GM19395 (cell line): ENCODE results near the gene HDAC4.

Source experiments
- ATAC-seq: cut with Tn5 transposase; IDR thresholded peaks from one replicate; pipeline ENCODE4 v1.9.1; 2021; ENCODE audit warnings: mild to moderate bottlenecking, moderate library complexity; ENCODE audit not compliant: unreplicated experiment

The HDAC4 gene

DNA sequence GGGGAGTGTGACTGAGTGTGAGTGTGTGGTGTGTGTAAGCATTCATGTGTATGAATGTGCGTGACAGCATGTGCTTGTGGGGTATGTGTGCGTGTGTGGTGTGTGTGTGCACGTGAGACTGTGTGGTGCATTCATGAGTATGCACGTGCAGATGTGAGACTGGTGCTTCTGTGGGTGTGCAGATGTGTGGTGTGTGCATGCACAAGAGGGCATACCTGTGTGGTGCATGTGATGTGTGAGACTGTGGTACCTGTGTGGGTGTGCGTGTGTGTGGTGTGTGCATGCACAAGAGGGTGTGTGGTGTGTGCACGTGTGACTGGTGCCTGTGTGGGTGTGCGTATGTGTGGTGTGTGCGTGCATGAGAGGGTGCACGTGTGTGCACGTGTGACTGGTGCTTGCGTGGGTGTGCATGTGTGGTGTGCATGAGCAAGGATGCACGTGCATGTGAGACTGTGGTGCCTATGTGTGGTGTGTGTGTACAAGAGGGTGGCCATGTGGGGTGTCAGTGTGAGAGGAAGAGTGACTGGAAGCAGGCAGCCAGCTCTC, 339.6 kb downstream of the HDAC4 start:
- ATAC-seq = no peak

DNA sequence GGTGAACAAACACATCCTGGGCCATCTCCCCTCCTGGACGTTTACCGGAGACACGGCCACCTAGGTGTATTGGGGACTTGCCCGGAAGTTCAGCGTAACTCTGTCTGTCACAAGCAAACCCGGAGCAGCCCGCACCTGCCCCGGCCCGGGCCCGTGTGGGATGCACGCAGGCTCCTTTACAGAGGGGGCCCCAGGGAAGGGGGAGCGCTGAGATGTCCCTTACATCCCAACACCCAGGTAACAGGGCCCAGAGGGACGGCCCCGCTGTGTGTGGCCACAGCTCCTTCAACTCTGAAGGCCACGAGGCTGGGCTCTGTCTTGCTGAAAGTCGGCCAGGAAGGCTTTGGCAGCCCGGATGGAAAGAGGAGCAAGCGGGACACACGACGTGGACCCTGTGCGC, 340.1 kb downstream of the HDAC4 start:
- ATAC-seq = no peak

- no peak for ATAC-seq
Measured at GRCh38 chr2:239059854-239060253, 341.0 kb downstream of the HDAC4 start.

GRCh38 chr2:239058766-239059165, 342.1 kb downstream of the HDAC4 start:
- ATAC-seq = no peak

DNA sequence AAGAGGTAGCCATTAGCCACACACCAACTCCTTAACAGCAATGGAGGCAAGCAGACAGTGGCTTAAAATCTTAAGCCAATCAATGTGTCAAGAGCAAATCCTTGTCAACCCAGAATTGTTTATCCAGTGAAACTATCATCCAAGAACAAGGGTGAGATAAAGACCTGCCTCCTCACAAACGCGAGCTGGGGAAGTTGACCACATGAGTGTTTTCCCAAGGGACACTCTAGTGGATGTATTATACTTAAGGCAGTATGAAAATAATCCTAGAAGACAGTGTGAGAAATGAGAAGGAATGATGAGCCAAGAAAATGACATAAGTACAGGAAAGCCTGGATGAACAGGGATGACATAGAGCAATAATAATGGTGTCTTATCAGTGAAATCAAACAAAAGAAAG, 343.3 kb downstream of the HDAC4 start:
- ATAC-seq = no peak

DNA sequence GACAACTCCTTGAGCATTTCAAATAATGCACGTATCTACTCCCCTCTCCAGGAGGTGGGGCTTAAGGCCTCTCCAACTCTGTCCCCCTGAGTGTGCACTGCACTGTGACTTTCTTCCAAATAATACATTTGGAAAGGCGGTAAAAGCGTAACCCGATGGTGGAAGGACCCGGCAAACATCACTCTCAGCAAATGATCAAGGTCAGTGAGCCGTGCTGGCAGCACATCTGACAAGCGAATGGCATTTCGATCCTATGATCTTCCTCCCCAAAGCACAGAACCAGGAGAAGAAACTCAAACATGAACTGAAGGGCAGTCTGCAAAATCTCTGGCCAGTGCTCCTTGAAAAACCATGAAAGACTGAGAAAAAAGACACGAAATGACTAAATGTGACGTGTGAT, 344.2 kb downstream of the HDAC4 start:
- no peak for ATAC-seq

GRCh38 chr2:239055756-239056493, 344.9 kb downstream of the HDAC4 start:
- no peak for ATAC-seq

- no peak for ATAC-seq
Measured at GRCh38 chr2:239054921-239055320, 345.9 kb downstream of the HDAC4 start.

- no peak for ATAC-seq
Measured at GRCh38 chr2:239053801-239054503, 346.9 kb downstream of the HDAC4 start.

- ATAC-seq = no peak
Measured at GRCh38 chr2:239052798-239053665, 347.8 kb downstream of the HDAC4 start.

GRCh38 chr2:239051891-239052445, 348.9 kb downstream of the HDAC4 start:
- ATAC-seq = no peak

GRCh38 chr2:239050252-239050649, 350.6 kb downstream of the HDAC4 start:
- no peak for ATAC-seq

- no peak for ATAC-seq
Measured at GRCh38 chr2:239049421-239050251, 351.2 kb downstream of the HDAC4 start.

DNA sequence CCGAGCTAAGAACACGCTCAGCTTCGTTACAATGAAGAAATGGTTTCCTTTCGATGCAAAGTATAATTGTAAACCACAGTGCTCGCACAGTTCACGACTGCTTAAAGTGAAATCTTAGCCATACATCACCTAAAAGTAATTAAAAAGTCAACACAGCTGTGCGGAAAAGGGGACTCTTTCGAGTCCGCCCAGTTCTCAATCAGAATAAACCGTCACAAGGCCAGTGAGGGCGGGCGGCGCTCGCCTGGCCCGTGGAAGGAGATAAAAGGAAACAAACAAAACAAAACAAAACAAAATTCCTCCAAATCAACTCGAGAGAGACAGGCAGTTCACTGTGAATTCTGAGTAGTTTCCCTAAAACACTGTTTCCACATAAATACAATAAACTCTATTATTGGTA, 352.1 kb downstream of the HDAC4 start:
- ATAC-seq = no peak

GRCh38 chr2:239047861-239048260, 353.0 kb downstream of the HDAC4 start:
- no peak for ATAC-seq

- ATAC-seq = no peak
Measured at GRCh38 chr2:239047420-239047819, 353.4 kb downstream of the HDAC4 start.

DNA sequence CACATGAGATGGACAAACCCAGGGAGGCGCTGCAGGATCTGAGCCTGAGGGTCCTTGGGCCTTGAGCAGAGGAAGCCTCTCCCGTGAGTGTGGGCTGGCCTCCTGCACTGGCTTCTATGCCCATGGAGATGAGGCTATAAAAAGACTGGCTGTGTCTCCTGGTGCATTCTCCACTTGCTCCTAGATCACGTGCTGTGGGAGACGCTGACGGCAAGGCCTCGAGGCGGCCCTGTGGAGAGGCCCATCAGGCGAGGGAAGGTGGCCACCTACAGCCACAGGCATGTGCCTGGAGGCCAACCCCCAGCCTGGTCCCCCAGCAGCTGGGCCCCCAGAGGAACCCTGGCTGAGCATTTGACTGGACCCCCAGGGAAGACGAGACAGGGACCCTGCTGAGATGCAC, 354.0 kb downstream of the HDAC4 start:
- ATAC-seq = no peak

DNA sequence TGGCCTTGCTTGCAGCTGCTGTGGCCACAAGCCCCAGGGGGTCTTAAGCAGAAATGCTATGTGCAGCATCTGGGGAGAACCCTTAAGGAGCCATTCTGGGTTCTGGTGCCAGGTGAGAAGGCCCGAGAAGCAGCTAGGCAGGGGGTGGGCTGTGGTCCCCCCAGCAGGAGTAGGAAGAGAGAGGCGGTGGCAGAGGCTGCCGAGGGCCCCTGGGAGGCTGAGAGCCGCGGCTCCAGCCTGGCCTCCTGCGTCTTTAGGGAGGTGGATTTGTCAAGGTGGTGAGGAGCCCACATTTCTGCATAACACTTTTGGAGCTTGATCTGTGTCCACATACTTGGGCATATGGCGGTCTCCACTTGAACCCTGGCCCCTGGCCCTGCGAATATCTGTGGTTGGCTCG, 356.5 kb downstream of the HDAC4 start:
- no peak for ATAC-seq

DNA sequence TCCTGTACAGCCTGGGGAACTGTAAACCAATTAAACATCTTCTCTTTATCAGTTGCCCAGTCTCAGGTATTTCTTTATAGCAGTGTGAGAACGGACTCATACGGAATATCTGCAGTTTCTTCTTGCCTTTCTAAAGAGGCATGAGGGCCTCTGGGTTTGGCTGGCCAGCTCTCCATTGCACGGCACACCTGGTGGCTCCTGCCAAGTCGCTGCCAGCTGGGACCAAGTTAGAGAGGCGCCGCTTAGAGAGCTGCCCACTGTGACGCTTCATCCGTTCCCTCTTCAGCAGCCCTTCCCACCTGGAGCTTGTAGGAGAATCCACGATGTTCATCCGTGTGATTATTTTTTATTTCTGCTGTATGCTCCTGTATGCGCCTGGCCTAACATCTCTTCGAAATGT, 357.5 kb downstream of the HDAC4 start:
- no peak for ATAC-seq
